NCI-H524 (cell line): Measurements from ENCODE around the gene PTS.
"Not testable (repeated sequence)": the region's sequence is repeated elsewhere in the genome, so short reads cannot be mapped to it uniquely, and the experiment has no call there.

Experiments used
- DNase-seq, 2 experiments: peaks; one replicate each; lab custom pipeline; 2025; lab: John Stamatoyannopoulos, UW

Gene PTS

GRCh38 chr11:112226062-112226830 lies at the start of gene PTS:
Gene PTS, plus strand, starts transcription at chr11:112226428. Its CDS starts 16 bp downstream, at chr11:112226444.
- peak; percentile 60 to 84 for DNase-seq

GRCh38 chr11:112177589-112177988 lies 48.6 kb upstream of the PTS start:
- no peak for DNase-seq

- DNase-seq = no peak
Observed at GRCh38 chr11:112178428-112178827, 47.8 kb upstream of the PTS start.

- no peak for DNase-seq
Observed at GRCh38 chr11:112178936-112179335, 47.3 kb upstream of the PTS start.

GRCh38 chr11:112179601-112180000 lies 46.6 kb upstream of the PTS start:
- no peak for DNase-seq

GRCh38 chr11:112182867-112183266 lies 43.4 kb upstream of the PTS start:
- no peak for DNase-seq

GRCh38 chr11:112185883-112186282 lies 40.3 kb upstream of the PTS start:
- peak in 1 of 2 experiments; percentile 0 for DNase-seq

GRCh38 chr11:112186304-112186703 lies 39.9 kb upstream of the PTS start:
- no peak for DNase-seq

GRCh38 chr11:112195113-112195512 lies 31.1 kb upstream of the PTS start:
- DNase-seq = not testable (repeated sequence)

- DNase-seq = no peak
Observed at GRCh38 chr11:112195951-112196351, 30.3 kb upstream of the PTS start.

- no peak for DNase-seq
Observed at GRCh38 chr11:112196519-112197087, 29.6 kb upstream of the PTS start.

- DNase-seq = not testable (repeated sequence)
Observed at GRCh38 chr11:112199101-112199500, 27.1 kb upstream of the PTS start.

GRCh38 chr11:112200252-112200651 lies 26.0 kb upstream of the PTS start:
- no peak for DNase-seq

GRCh38 chr11:112206071-112206470 lies 20.2 kb upstream of the PTS start:
- no peak for DNase-seq

GRCh38 chr11:112210890-112211289 lies 15.3 kb upstream of the PTS start:
- DNase-seq = no peak

- DNase-seq = no peak
Observed at GRCh38 chr11:112211536-112211935, 14.7 kb upstream of the PTS start.

- no peak for DNase-seq
Observed at GRCh38 chr11:112212290-112212689, 13.9 kb upstream of the PTS start.

GRCh38 chr11:112212710-112213109 lies 13.5 kb upstream of the PTS start:
- DNase-seq = no peak

GRCh38 chr11:112213753-112214152 lies 12.5 kb upstream of the PTS start:
- no peak for DNase-seq

- no peak for DNase-seq
Observed at GRCh38 chr11:112215621-112216020, 10.6 kb upstream of the PTS start.

- DNase-seq = no peak
Observed at GRCh38 chr11:112216561-112217105, 9.6 kb upstream of the PTS start.

- peak; percentile 11 to 70 for DNase-seq
Observed at GRCh38 chr11:112219476-112220232, 6.6 kb upstream of the PTS start.
